ENCODE results near the gene PSD4. TPM values are rescaled to one million over a fixed set of nuclear protein-coding genes. Genes with fewer than 3 reads are reported as not detected.

The PSD4 gene
- polyA plus RNA-seq, 1 of the 3 experiments (the other 2 are of a cell fraction), result 0.35 TPM

GRCh38 chr2:113176696-113177355 is 3.1 kb downstream of the PSD4 start:
- TF ChIP-seq TCF12 (IDR thresholded peaks at IDR 0.05), result no peak
- no peak for TF ChIP-seq FOXJ3 (CRISPR knock-in tag; IDR thresholded peaks at IDR 0.05)
- TF ChIP-seq ELF1 (IDR thresholded peaks at IDR 0.05), result no peak
- no peak for TF ChIP-seq RFX5 (IDR thresholded peaks at IDR 0.05; ENCODE audit: low read length)
- TF ChIP-seq MAX (IDR thresholded peaks at IDR 0.05; ENCODE audit: low read depth), result no peak
- no peak for TF ChIP-seq FOXM1 (IDR thresholded peaks at IDR 0.05; ENCODE audit: low read depth)
- no peak for TF ChIP-seq RXRA (IDR thresholded peaks at IDR 0.05; ENCODE audit: borderline replicate concordance, low read depth)
- TF ChIP-seq PBX3 (IDR thresholded peaks at IDR 0.05), result no peak
- no peak for TF ChIP-seq REST (IDR thresholded peaks at IDR 0.05; ENCODE audit: low read depth, low read length)
- no peak for TF ChIP-seq NRF1 (IDR thresholded peaks at IDR 0.05; ENCODE audit: low read depth, low read length)
- TF ChIP-seq USF2 (IDR thresholded peaks at IDR 0.05; ENCODE audit: borderline replicate concordance, low read depth, low read length), result no peak
- no peak for TF ChIP-seq CTCF (IDR thresholded peaks at IDR 0.05)
- TF ChIP-seq YY1 (IDR thresholded peaks at IDR 0.05; ENCODE audit: low read depth), result no peak
- Histone ChIP-seq H3K9ac (no peak overlapping the region), H3K27me3 (ENCODE audit: insufficient read depth) (peaks cover 9% of the 10 kb centered on the region; the same call in 1 of the 2 replicates), H3K4me2 (no peak overlapping the region), H3K79me2 (ENCODE audit: insufficient read depth) (no peaks in the 10 kb centered on the region), H3K36me3 (replicated peaks in 1 of 2; ENCODE audit: control insufficient read depth in 1 of 2, insufficient read depth in 2 of 2, low read length in 1 of 2) (no peaks in the 10 kb centered on the region), H3K4me1 (ENCODE audit: control insufficient read depth in 1 of 2, insufficient read depth in 2 of 2, low read depth in 1 of 2, low read length in 1 of 2) (no peaks in the 10 kb centered on the region; a peak in 1 of 4 replicates), H3F3A (replicated peaks; ENCODE audit: insufficient read depth) (no peaks in the 10 kb centered on the region), H3K27ac (ENCODE audit: low read depth in 2 of 2, low read length in 1 of 2) (no peak overlapping the region), H3K9me2 (no peaks in the 10 kb centered on the region), H4K20me1 (ENCODE audit: insufficient read depth) (no peaks in the 10 kb centered on the region), H2AFZ (ENCODE audit: low read depth) (no peak overlapping the region), H3K9me3 (no peaks in the 10 kb centered on the region), H3K4me3 (ENCODE audit: low read depth in 2 of 2, low read length in 1 of 2) (no peak overlapping the region)
- 55% methylated on average over 7 of the region's 7 CpGs for WGBS (ENCODE audit: low lambda C conversion rate)
- ChIA-PET CTCF (interaction anchor here (2.1 kb wide), 1 partner anchor 22 kb away, joined by 7 read pairs; no protein-coding TSS in a partner anchor), POLR2A (no interaction called here)
- no peak for DNase-seq

Data from SK-N-SH (cell line).